AG10803 (cell line): Measurements from ENCODE around the gene CACNA1E.

Experiments used
- DNase-seq: peaks from one replicate; pipeline ENCODE4 v3.0.0; 2010; ENCODE audit warnings: low read depth
- H3K4me3 ChIP-seq: 2 replicates; pipeline ENCODE4 v1.5.1; 2011; ENCODE audit warnings: mild to moderate bottlenecking, low read length, control low read depth
- CTCF ChIP-seq: conservative IDR thresholded peaks from 2 replicates; pipeline ENCODE4 v1.5.1; 2011; ENCODE audit warnings: mild to moderate bottlenecking, low read length, control low read depth, inconsistent platforms

The CACNA1E gene

GRCh38 chr1:181807251-181807650 is 323.9 kb downstream of the CACNA1E start:
- no peak overlapping the region for H3K4me3 ChIP-seq
- DNase-seq, result no peak
- TF ChIP-seq CTCF, result no peak

- DNase-seq, result no peak
- H3K4me3 ChIP-seq, result no peak overlapping the region
- TF ChIP-seq CTCF, result no peak
Measured at GRCh38 chr1:181809991-181810545, 326.8 kb downstream of the CACNA1E start.

- DNase-seq, result no peak
- TF ChIP-seq CTCF, result no peak
- H3K4me3 ChIP-seq, result no peak overlapping the region
Measured at GRCh38 chr1:181812208-181812607, 328.9 kb downstream of the CACNA1E start.

- DNase-seq, result no peak
- no peak overlapping the region for H3K4me3 ChIP-seq
- no peak for TF ChIP-seq CTCF
Measured at GRCh38 chr1:181813266-181813665, 329.9 kb downstream of the CACNA1E start.

- no peak for DNase-seq
- no peak for TF ChIP-seq CTCF
- no peak overlapping the region for H3K4me3 ChIP-seq
Measured at GRCh38 chr1:181816608-181817007, 333.3 kb downstream of the CACNA1E start.

GRCh38 chr1:181817091-181817490 is 333.8 kb downstream of the CACNA1E start:
- no peak for DNase-seq
- no peak for TF ChIP-seq CTCF
- H3K4me3 ChIP-seq, result no peak overlapping the region

- DNase-seq, result no peak
- no peak for TF ChIP-seq CTCF
- H3K4me3 ChIP-seq, result no peak overlapping the region
Measured at GRCh38 chr1:181818459-181818858, 335.1 kb downstream of the CACNA1E start.
